H1 (cell line): ENCODE measurements around the gene CCL4. TPM values are rescaled to one million over a fixed set of nuclear protein-coding genes. Genes with fewer than 3 reads are reported as not detected.

Experiments used
- CTCF ChIA-PET: fragments of 300-600 bp; sonication (Branson Sonifier 250); formaldehyde crosslinking; loops from one replicate; lab custom pipeline; 2021; ENCODE audit not compliant: partially characterized antibody; lab: Charles Lee
- POLR2A ChIA-PET: fragments of 300-600 bp; sonication (Branson Sonifier 250); formaldehyde crosslinking; loops from one replicate; lab custom pipeline; 2021; ENCODE audit warnings: inconsistent platforms; ENCODE audit not compliant: partially characterized antibody; lab: Charles Lee
- DNase-seq, 2 experiments: peaks; one replicate each; pipeline versions ENCODE4 v3.0.0 to v3.0.0-alpha.2; 2010 to 2022; ENCODE audit warnings: low spot score in 2 of 2, low read depth in 1 of 2, mixed read lengths in 1 of 2
- FAIRE-seq: peaks from 2 replicates; lab custom pipeline; 2011; peaks lifted over from hg19 to GRCh38; lab: Jason Lieb, UNC
- H2AFZ ChIP-seq: 2 replicates; pipeline ENCODE4 v1.8.1; 2012; ENCODE audit warnings: low read length, inconsistent platforms
- H2AK5ac ChIP-seq: 2 replicates; pipeline ENCODE4 v1.6.1; 2013; ENCODE audit warnings: low read depth, low read length
- H2BK120ac ChIP-seq: replicated peaks from 2 replicates; pipeline ENCODE3; 2013; ENCODE audit warnings: low read depth, low read length, inconsistent platforms
- H2BK12ac ChIP-seq: 2 replicates; pipeline ENCODE4 v1.6.1; 2013; ENCODE audit warnings: low read depth, low read length
- H2BK15ac ChIP-seq: 2 replicates; pipeline ENCODE4 v1.6.1; 2013; ENCODE audit warnings: low read length
- H2BK20ac ChIP-seq: 2 replicates; pipeline ENCODE4 v1.6.1; 2013; ENCODE audit warnings: low read length
- H2BK5ac ChIP-seq: 2 replicates; pipeline ENCODE4 v1.6.1; 2013; ENCODE audit warnings: low read depth, low read length
- H3K14ac ChIP-seq: 2 replicates; pipeline ENCODE4 v1.6.1; 2013; ENCODE audit warnings: inconsistent platforms; ENCODE audit not compliant: insufficient read length
- H3K18ac ChIP-seq: 2 replicates; pipeline ENCODE4 v1.6.1; 2013; ENCODE audit warnings: low read length; ENCODE audit errors: extremely low read depth
- H3K23ac ChIP-seq: 2 replicates; pipeline ENCODE4 v1.6.1; 2013; ENCODE audit warnings: inconsistent platforms; ENCODE audit not compliant: insufficient read length
- H3K23me2 ChIP-seq: 2 replicates; pipeline ENCODE4 v1.6.1; 2013; ENCODE audit warnings: low read depth, low read length
- H3K27ac ChIP-seq: 2 replicates; pipeline ENCODE4 v1.6.1; 2011; ENCODE audit warnings: low read depth, low read length, inconsistent platforms
- H3K27me3 ChIP-seq, 4 experiments: replicated peaks in 1 of 4; 1 replicate in 1 of 4; 2 replicates in 3 of 4; pipeline versions ENCODE4 v1.6.1 to v1.8.1; 2011 to 2013; ENCODE audit warnings: low read length in 3 of 4, mild to moderate bottlenecking in 3 of 4, inconsistent platforms in 2 of 4, mixed read lengths in 2 of 4, moderate library complexity in 1 of 4; ENCODE audit not compliant: control insufficient read depth in 3 of 4, insufficient read depth in 3 of 4; ENCODE audit errors: extremely low read depth in 1 of 4
- H3K36me3 ChIP-seq, 4 experiments: 2 replicates each; pipeline versions ENCODE4 v1.6.1 to v1.8.1; 2011 to 2013; ENCODE audit warnings: mild to moderate bottlenecking in 4 of 4, low read length in 3 of 4, moderate library complexity in 2 of 4, control low read depth in 1 of 4, inconsistent platforms in 1 of 4; ENCODE audit not compliant: insufficient read depth in 4 of 4, control insufficient read depth in 2 of 4
- H3K4ac ChIP-seq: replicated peaks from 2 replicates; pipeline ENCODE3; 2013; ENCODE audit warnings: low read length, low read depth, mixed read lengths, inconsistent platforms; ENCODE audit not compliant: insufficient read length
- H3K4me1 ChIP-seq, 4 experiments: replicated peaks in 1 of 4; 1 replicate in 1 of 4; 2 replicates in 3 of 4; pipeline versions ENCODE4 v1.6.1 to v1.8.1; 2011 to 2013; ENCODE audit warnings: low read length in 3 of 4, inconsistent platforms in 2 of 4, mixed read lengths in 1 of 4; ENCODE audit not compliant: insufficient read depth in 4 of 4, control insufficient read depth in 3 of 4
- H3K4me2 ChIP-seq, 2 experiments: 2 replicates each; pipeline versions ENCODE4 v1.6.1 to v1.8.1; 2011 to 2013; ENCODE audit warnings: low read depth in 2 of 2, low read length in 2 of 2, control low read depth in 1 of 2, inconsistent platforms in 1 of 2, mild to moderate bottlenecking in 1 of 2; ENCODE audit not compliant: insufficient read depth in 1 of 2
- H3K4me3 ChIP-seq, 4 experiments: fragments of 200-600, 300-600 bp in 1 of 4; sonication (generic), shearing (Covaris generic), sonication (Bioruptor Twin) in 1 of 4; 2 replicates each; pipeline versions ENCODE4 v1.5.1 to v1.8.1; 2011 to 2016; ENCODE audit warnings: low read length in 4 of 4, low read depth in 3 of 4, control low read depth in 2 of 4, inconsistent platforms in 2 of 4, mild to moderate bottlenecking in 2 of 4, mixed read lengths in 1 of 4, moderate library complexity in 1 of 4; ENCODE audit not compliant: insufficient read depth in 2 of 4; ENCODE audit errors: extremely low read depth in 1 of 4
- H3K56ac ChIP-seq: replicated peaks from 2 replicates; pipeline ENCODE3; 2013; ENCODE audit warnings: low read depth, mild to moderate bottlenecking, mixed read lengths, low read length, inconsistent platforms; ENCODE audit not compliant: insufficient read length
- H3K79me1 ChIP-seq: 2 replicates; pipeline ENCODE4 v1.6.1; 2013; ENCODE audit warnings: low read depth, low read length, control low read depth
- H3K79me2 ChIP-seq, 2 experiments: 2 replicates each; pipeline versions ENCODE4 v1.6.1 to v1.8.1; 2012 to 2013; ENCODE audit warnings: low read length in 2 of 2, mild to moderate bottlenecking in 2 of 2, inconsistent platforms in 1 of 2; ENCODE audit not compliant: insufficient read depth in 2 of 2, control insufficient read depth in 1 of 2
- H3K9ac ChIP-seq, 4 experiments: replicated peaks in 1 of 4; 1 replicate in 1 of 4; 2 replicates in 3 of 4; pipeline versions ENCODE4 v1.6.1 to v1.8.1; 2011 to 2013; ENCODE audit warnings: low read depth in 3 of 4, low read length in 3 of 4, control low read depth in 2 of 4, mild to moderate bottlenecking in 2 of 4, moderate library complexity in 2 of 4, inconsistent platforms in 1 of 4; ENCODE audit errors: extremely low read depth in 1 of 4
- H3K9me3 ChIP-seq, 2 experiments: 2 replicates each; pipeline versions ENCODE4 v1.6.1 to v1.8.1; 2012 to 2013; ENCODE audit warnings: mild to moderate bottlenecking in 2 of 2, moderate library complexity in 2 of 2, control low read depth in 1 of 2, inconsistent platforms in 1 of 2, low read depth in 1 of 2, low read length in 1 of 2, mixed read lengths in 1 of 2; ENCODE audit not compliant: insufficient read depth in 2 of 2
- H4K20me1 ChIP-seq, 2 experiments: replicated peaks in 1 of 2; 2 replicates each; pipeline versions ENCODE3 to v1.8.1; 2011 to 2013; ENCODE audit warnings: inconsistent platforms in 2 of 2, low read length in 2 of 2, mild to moderate bottlenecking in 1 of 2; ENCODE audit not compliant: insufficient read depth in 2 of 2, control insufficient read depth in 1 of 2
- H4K5ac ChIP-seq: 2 replicates; pipeline ENCODE4 v1.6.1; 2013; ENCODE audit warnings: low read length, low read depth, mixed read lengths, inconsistent platforms; ENCODE audit not compliant: insufficient read length
- H4K8ac ChIP-seq: 2 replicates; pipeline ENCODE4 v1.8.0; 2013; ENCODE audit warnings: mild to moderate bottlenecking, moderate library complexity, low read length, inconsistent platforms; ENCODE audit not compliant: insufficient read depth; ENCODE audit errors: extremely low read depth
- H4K91ac ChIP-seq: replicated peaks from 2 replicates; pipeline ENCODE3; 2013; ENCODE audit warnings: low read length, mixed read lengths, inconsistent platforms; ENCODE audit not compliant: insufficient read length
- BACH1 ChIP-seq: IDR thresholded peaks from 2 replicates; pipeline ENCODE4 v1.6.1; 2012; ENCODE audit warnings: low read length, improper control_type of control experiment
- JUND ChIP-seq: IDR thresholded peaks from 2 replicates; pipeline ENCODE4 v1.6.1; 2011; ENCODE audit warnings: mild to moderate bottlenecking, improper control_type of control experiment, low read length
- NANOG ChIP-seq: IDR thresholded peaks from 2 replicates; pipeline ENCODE4 v1.6.1; 2011; ENCODE audit warnings: low read length, low read depth, mild to moderate bottlenecking, inconsistent platforms; ENCODE audit not compliant: insufficient read depth, poor library complexity, severe bottlenecking
- PHF8 ChIP-seq: fragments of 200-600 bp; sonication (generic); conservative IDR thresholded peaks from 2 replicates; pipeline ENCODE4 v1.7.1; 2012; ENCODE audit warnings: low read depth, mild to moderate bottlenecking, inconsistent platforms, low read length, moderate library complexity
- RXRA ChIP-seq: IDR thresholded peaks from 2 replicates; pipeline ENCODE4 v1.6.1; 2011; ENCODE audit warnings: low read depth, mild to moderate bottlenecking, low read length, moderate library complexity; ENCODE audit not compliant: insufficient read depth
- WGBS, 2 experiments: shearing (Covaris generic) in 1 of 2; methylation state at CpG; one replicate each; pipeline versions ENCODE4 v1.1.6 to v1.1.7; 2013 to 2015; ENCODE audit warnings: low lambda C conversion rate in 2 of 2, mixed read lengths in 2 of 2, inconsistent platforms in 1 of 2, low coverage in 1 of 2, missing lambda C conversion rate in 1 of 2; ENCODE audit not compliant: insufficient replicate concordance in 2 of 2, insufficient coverage in 1 of 2, insufficient read length in 1 of 2; ENCODE audit errors: extremely low coverage in 1 of 2, missing lambda C conversion rate in 1 of 2; 5-methylcytosine and 5-hydroxymethylcytosine counted together
- polyA plus RNA-seq, 7 experiments: library from polyadenylated mRNA; depleted of rRNA in 3 of 7; stranded (reverse) in 5 of 7; unstranded in 2 of 7; fragments of >200 nt in 5 of 7; fragments of 200-250 nt in 2 of 7; gene quantifications; 1 replicate in 5 of 7; 2 replicates in 1 of 7; 4 replicates in 1 of 7; pipeline versions ENCODE4 v1.2.1 to v1.2.3, GENCODE V29; 2011 to 2013; ENCODE audit warnings: missing spikeins in 2 of 7, mixed read lengths in 2 of 7
- total RNA-seq: library from RNA; stranded (reverse); fragmentation: NEBNext Ultra II Directional; extraction: Animal tissue kit (Norgen Biotek cat#: 25700); gene quantifications from 2 replicates; pipeline ENCODE4 v1.2.1, GENCODE V29; 2021

Gene CCL4
- total and polyA plus RNA-seq, 2 of the 8 experiments (the other 6 are each of a cell fraction or from before 2014, with no cell fraction given), result not detected

DNA sequence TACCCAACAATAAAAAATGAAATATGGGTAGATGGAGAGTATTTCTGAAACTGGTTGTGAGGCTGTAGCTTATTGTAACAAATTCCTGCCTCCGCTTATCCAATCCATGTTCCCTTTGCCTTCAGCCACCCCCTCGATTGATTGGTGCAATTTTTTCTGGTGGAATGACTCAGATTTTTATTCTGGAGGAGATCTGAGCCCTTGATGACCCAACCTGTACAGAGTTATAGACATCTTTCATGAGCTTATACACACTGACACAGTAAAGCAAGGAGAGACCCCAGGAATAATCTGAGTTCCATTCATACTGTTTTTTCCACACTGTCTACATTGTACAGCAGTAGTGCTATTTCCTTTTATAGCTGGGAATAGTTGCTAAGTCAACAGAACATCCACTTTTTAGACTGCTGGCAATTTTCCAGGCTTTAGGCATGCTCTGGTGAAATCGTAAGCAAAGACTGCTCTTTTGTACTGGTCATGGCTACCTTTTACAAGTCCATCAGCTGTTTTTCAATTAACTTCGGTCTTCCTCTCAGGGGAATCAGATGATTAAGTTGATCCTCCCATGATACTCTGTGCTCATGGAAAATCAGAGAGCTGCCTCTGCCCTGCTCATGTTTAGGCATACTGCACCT, 30.1 kb downstream of the CCL4 start:
- no peaks in the 10 kb centered on the region for H3K23me2 ChIP-seq
- no peak overlapping the region for H2AFZ ChIP-seq
- no peaks in the 10 kb centered on the region for H3K27me3 ChIP-seq
- no peaks in the 10 kb centered on the region for H4K20me1 ChIP-seq
- no peak for DNase-seq
- H3K9ac ChIP-seq, result no peak overlapping the region
- no peak overlapping the region for H4K8ac ChIP-seq
- H3K79me1 ChIP-seq, result no peaks in the 10 kb centered on the region
- H3K56ac ChIP-seq, result no peak overlapping the region
- H3K79me2 ChIP-seq, result no peaks in the 10 kb centered on the region
- H3K9me3 ChIP-seq, result no peaks in the 10 kb centered on the region
- CTCF ChIA-PET, result interaction anchor here (5.0 kb wide), 1 partner anchor 14 kb away, joined by 20 read pairs; no protein-coding TSS in a partner anchor
- no peak overlapping the region for H2BK20ac ChIP-seq
- no peak overlapping the region for H2BK12ac ChIP-seq
- H2AK5ac ChIP-seq, result no peak overlapping the region
- POLR2A ChIA-PET, result no interaction called here
- FAIRE-seq, result no peak
- H3K4ac ChIP-seq, result no peak overlapping the region
- H4K91ac ChIP-seq, result no peak overlapping the region
- H3K27ac ChIP-seq, result no peak overlapping the region
- H3K23ac ChIP-seq, result no peak overlapping the region
- no peaks in the 10 kb centered on the region for H3K4me1 ChIP-seq
- no peak overlapping the region for H2BK120ac ChIP-seq
- no peak overlapping the region for H3K14ac ChIP-seq
- no peak overlapping the region for H3K4me3 ChIP-seq
- no peak overlapping the region for H3K4me2 ChIP-seq
- H3K36me3 ChIP-seq, result no peaks in the 10 kb centered on the region
- WGBS, 2 experiments, result 87% methylated on average over 4 of the region's 4 CpGs; no CpG with 5 or more reads in 1 of the 2 experiments
- no peak overlapping the region for H2BK5ac ChIP-seq
- no peak overlapping the region for H3K18ac ChIP-seq
- H4K5ac ChIP-seq, result no peak overlapping the region
- no peak overlapping the region for H2BK15ac ChIP-seq
- TF ChIP-seq JUND (no peak), BACH1 (no peak), PHF8 (no peak), RXRA (no peak), NANOG (no peak)
